Parathyroid adenoma (tissue), 2 donors: Measurements from ENCODE around the gene HIC1.
A peak's percentile ranks its signal among the peaks of the same experiment; 100 is the strongest.

ENCODE experiments used
- H2AFZ ChIP-seq: fragments of 300-600 bp; sonication (generic); one replicate; pipeline ENCODE4 v1.7.0; 2017; ENCODE audit warnings: antibody characterized with exemption, mild to moderate bottlenecking
- H3K27ac ChIP-seq: fragments of 300-600 bp; sonication (generic); one replicate; pipeline ENCODE4 v1.7.0; 2017
- H3K27me3 ChIP-seq: fragments of 300-600 bp; sonication (generic); one replicate; pipeline ENCODE4 v1.7.0; 2017; ENCODE audit warnings: low read length; ENCODE audit not compliant: control insufficient read depth, insufficient read depth
- H3K36me3 ChIP-seq: fragments of 300-600 bp; sonication (generic); one replicate; pipeline ENCODE4 v1.7.0; 2017; ENCODE audit warnings: low read length; ENCODE audit not compliant: control insufficient read depth, insufficient read depth
- H3K4me1 ChIP-seq: fragments of 300-600 bp; sonication (generic); one replicate; pipeline ENCODE4 v1.7.0; 2017; ENCODE audit warnings: control low read depth
- H3K4me2 ChIP-seq: fragments of 300-600 bp; sonication (generic); one replicate; pipeline ENCODE4 v1.7.0; 2017; ENCODE audit warnings: low read length
- H3K4me3 ChIP-seq: fragments of 300-600 bp; sonication (generic); one replicate; pipeline ENCODE4 v1.7.0; 2017; ENCODE audit warnings: low read depth, low read length
- H3K79me2 ChIP-seq: fragments of 300-600 bp; sonication (generic); one replicate; pipeline ENCODE4 v1.7.0; 2017; ENCODE audit warnings: control low read depth
- H3K9ac ChIP-seq: fragments of 300-600 bp; sonication (generic); one replicate; pipeline ENCODE4 v1.7.0; 2017; ENCODE audit warnings: mild to moderate bottlenecking
- H3K9me3 ChIP-seq: fragments of 300-600 bp; sonication (generic); one replicate; pipeline ENCODE4 v1.7.0; 2017; ENCODE audit warnings: low read length; ENCODE audit not compliant: control insufficient read depth
- TF ChIP-seq, protein P1 (sequence below): fragments of 300-600 bp; sonication (generic); IDR thresholded peaks from one replicate; pipeline ENCODE4 v1.7.0; 2017; ENCODE audit warnings: antibody characterized with exemption, mild to moderate bottlenecking
- donor health status: primary hyperparathyroidism.

The HIC1 gene, protein sequence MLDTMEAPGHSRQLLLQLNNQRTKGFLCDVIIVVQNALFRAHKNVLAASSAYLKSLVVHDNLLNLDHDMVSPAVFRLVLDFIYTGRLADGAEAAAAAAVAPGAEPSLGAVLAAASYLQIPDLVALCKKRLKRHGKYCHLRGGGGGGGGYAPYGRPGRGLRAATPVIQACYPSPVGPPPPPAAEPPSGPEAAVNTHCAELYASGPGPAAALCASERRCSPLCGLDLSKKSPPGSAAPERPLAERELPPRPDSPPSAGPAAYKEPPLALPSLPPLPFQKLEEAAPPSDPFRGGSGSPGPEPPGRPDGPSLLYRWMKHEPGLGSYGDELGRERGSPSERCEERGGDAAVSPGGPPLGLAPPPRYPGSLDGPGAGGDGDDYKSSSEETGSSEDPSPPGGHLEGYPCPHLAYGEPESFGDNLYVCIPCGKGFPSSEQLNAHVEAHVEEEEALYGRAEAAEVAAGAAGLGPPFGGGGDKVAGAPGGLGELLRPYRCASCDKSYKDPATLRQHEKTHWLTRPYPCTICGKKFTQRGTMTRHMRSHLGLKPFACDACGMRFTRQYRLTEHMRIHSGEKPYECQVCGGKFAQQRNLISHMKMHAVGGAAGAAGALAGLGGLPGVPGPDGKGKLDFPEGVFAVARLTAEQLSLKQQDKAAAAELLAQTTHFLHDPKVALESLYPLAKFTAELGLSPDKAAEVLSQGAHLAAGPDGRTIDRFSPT

DNA sequence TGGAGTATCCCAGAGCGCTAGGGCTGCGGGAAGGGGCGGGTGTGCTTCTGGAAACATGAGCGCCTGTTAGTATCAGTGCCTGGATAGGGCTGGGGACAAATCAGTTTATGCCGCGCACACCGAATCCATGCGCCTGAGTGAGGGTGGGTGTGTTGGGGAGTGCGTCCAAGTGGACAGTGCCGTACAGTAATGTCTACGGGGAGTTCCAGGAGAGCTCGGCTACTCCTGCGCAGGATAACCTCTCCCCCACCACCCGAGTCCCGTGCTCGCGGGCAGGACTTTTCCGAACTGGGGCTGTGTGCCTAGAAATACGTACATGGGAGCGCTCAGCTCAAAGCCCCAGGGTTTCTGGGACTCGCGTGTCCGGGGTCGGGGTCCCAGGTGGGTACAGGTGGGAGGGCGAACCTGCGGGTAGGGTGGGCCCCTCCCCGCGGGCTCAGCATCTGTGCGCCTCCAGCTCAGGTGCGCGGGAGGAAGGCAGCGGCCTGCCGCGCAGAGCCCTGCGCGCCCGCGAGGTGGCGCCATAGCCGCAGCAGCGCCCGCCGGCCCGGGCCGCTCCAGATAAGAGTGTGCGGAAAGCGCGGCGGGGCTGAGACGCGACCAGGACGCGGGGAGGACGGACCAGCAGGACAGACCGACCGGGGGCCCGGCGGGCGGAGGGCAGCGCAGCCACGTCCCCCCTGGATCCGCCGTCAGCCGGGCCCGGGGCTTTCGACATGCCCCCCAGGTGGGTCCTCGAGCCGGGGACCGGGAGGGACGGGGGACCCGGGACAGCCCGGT is at the start of gene HIC1:
TSS of gene HIC1 (plus strand) at position 592 of the 780 bp plus-strand sequence. CDS start 1,588 bp downstream, outside the sequence.
- Histone ChIP-seq H3K4me1 (peaks cover 10% of the 10 kb centered on the region), H2AFZ (peak within 1 kb of the TSS; percentile 76), H3K79me2 (no peaks in the 10 kb centered on the region), H3K36me3 (no peaks in the 10 kb centered on the region), H3K4me2 (peak within 1 kb of the TSS; percentile 76), H3K27me3 (no peaks in the 10 kb centered on the region), H3K27ac (peak within 1 kb of the TSS; percentile 63), H3K9me3 (no peaks in the 10 kb centered on the region), H3K9ac (no peak within 1 kb of the TSS), H3K4me3 (peak within 1 kb of the TSS; percentile 40)
- TF ChIP-seq, protein P1, sequence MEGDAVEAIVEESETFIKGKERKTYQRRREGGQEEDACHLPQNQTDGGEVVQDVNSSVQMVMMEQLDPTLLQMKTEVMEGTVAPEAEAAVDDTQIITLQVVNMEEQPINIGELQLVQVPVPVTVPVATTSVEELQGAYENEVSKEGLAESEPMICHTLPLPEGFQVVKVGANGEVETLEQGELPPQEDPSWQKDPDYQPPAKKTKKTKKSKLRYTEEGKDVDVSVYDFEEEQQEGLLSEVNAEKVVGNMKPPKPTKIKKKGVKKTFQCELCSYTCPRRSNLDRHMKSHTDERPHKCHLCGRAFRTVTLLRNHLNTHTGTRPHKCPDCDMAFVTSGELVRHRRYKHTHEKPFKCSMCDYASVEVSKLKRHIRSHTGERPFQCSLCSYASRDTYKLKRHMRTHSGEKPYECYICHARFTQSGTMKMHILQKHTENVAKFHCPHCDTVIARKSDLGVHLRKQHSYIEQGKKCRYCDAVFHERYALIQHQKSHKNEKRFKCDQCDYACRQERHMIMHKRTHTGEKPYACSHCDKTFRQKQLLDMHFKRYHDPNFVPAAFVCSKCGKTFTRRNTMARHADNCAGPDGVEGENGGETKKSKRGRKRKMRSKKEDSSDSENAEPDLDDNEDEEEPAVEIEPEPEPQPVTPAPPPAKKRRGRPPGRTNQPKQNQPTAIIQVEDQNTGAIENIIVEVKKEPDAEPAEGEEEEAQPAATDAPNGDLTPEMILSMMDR: peak; percentile 94

DNA sequence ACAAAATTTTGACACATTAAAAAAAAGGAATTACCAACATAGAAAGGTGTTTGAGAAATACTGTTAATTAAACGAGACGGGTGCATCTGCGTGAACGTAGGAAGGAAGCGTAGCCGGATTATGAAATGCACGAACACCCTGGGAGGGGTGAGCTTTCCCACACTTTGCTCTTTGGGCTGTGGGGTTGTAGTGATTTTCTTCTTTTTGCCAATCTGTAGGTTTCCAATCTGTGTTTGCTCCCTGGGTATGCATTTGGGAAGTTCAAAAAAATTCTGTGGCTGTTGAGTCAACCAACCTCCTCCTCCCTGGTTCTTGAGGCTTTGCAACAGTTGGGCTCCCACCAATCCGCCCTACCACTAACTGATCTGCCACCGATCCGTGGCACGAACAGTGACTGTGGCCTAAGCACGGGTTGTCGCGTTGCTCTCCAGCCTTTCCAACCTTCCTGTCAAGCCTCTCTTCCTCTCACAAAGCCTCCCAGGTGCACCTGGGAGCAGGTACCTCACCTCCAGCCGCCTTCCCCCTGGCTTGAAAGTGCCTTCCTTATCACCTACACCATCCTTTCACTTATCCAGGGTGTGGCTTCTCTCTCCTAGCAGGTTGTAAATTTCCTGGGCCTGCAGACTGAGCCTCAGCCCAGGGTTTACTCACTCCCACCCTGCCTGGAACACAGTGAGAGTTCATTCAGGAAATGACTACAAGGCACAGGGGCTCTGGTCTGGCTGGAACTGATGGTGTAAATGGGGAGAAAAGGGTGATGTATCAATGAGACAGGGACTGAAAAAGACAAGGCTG is 46.4 kb upstream of the HIC1 start:
- H3K9me3 ChIP-seq: no peaks in the 10 kb centered on the region
- H3K4me3 ChIP-seq: no peak overlapping the region
- no peaks in the 10 kb centered on the region for H3K36me3 ChIP-seq
- no peak overlapping the region for H3K4me2 ChIP-seq
- no peak overlapping the region for H3K27ac ChIP-seq
- no peaks in the 10 kb centered on the region for H3K27me3 ChIP-seq
- peaks cover 3% of the 10 kb centered on the region for H3K4me1 ChIP-seq
- H3K79me2 ChIP-seq: no peaks in the 10 kb centered on the region
- TF ChIP-seq, protein P1: no peak
- no peak overlapping the region for H2AFZ ChIP-seq
- no peak overlapping the region for H3K9ac ChIP-seq

DNA sequence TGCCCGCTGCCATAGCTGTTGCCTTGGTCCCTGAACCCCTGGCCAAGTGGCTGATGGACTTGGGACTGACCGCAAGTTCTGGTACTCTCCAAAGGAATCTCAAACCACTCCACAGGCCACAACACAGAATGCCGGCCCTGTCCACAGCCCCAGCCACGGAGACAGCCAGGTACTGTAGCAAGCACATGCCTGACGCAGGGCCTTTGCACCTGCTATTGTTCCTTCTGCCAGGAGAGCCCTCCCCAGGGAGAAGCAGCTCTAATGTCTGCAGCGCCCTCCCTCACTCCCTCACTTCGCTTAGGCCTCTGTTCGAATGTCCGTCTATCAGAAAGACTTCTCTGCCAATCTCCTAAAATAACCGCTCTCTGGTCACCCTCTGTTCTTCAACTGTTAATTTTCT is 45.2 kb upstream of the HIC1 start:
- Histone ChIP-seq H3K9ac (no peak overlapping the region), H3K79me2 (no peaks in the 10 kb centered on the region), H3K4me2 (no peak overlapping the region), H3K4me1 (peaks cover 3% of the 10 kb centered on the region), H2AFZ (no peak overlapping the region), H3K4me3 (no peak overlapping the region), H3K27me3 (no peaks in the 10 kb centered on the region), H3K27ac (no peak overlapping the region), H3K36me3 (no peaks in the 10 kb centered on the region), H3K9me3 (no peaks in the 10 kb centered on the region)
- TF ChIP-seq, protein P1: no peak

DNA sequence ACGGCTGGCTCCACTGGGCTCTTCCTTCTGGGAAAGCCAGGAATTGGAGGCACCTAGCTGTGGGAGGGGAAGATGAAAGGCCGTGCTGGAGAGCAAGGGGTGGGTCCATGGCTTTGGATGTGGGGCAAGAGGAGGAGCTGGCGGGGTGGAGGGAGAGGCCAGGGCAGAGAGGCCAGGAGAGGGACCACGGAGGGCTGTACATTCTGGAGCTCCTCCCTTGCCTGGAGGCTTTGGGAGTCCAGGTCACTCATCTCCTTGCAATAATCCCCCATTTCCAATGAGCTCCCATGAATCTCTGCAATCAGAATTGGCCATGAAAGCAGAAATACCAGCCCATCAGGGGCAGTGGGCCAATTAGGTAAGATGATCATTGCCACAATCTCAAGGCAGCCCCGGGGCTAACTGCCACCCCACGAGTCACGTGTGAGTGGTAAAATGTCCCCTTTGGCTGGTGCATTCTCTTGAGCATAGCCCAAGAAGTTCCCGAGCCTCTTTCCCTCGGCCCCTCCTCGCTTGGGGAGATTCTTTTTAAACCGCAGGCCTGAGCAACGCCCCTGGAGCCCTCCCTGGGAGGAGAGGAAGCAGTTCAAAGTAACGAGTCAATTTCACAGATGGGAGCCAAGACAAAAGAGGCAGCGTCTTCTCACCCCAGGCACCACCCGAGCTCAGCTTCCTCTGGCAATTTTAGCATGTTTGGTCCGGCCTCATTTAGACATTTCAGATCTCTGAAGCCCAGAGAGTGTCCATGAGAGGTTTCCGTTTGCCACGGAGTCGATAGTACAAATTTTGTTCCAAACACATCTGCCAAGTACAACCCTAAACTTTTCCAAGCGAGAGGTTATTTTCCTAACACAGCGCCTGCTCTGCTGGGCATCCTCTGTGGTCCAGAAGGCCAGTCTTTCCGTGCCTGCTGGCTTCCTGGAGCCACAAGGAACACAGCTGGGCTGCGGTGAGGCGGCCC is 43.2 kb upstream of the HIC1 start:
- H2AFZ ChIP-seq: peak overlapping the region; percentile 5
- H3K9me3 ChIP-seq: no peaks in the 10 kb centered on the region
- H3K4me2 ChIP-seq: no peak overlapping the region
- no peak overlapping the region for H3K4me3 ChIP-seq
- no peaks in the 10 kb centered on the region for H3K79me2 ChIP-seq
- peak overlapping the region; percentile 16 for H3K27ac ChIP-seq
- TF ChIP-seq, protein P1: no peak
- H3K36me3 ChIP-seq: no peaks in the 10 kb centered on the region
- H3K9ac ChIP-seq: no peak overlapping the region
- no peaks in the 10 kb centered on the region for H3K27me3 ChIP-seq
- peaks cover 3% of the 10 kb centered on the region for H3K4me1 ChIP-seq
